Activated B cell treated with CpG ODN at 0.5 μM for 24 hours (primary cell): Measurements from ENCODE around the gene ATP10D. TPM values are rescaled to one million over a fixed set of nuclear protein-coding genes. Genes with fewer than 3 reads are reported as not detected.
"Not testable (repeated sequence)": the region's sequence is repeated elsewhere in the genome, so short reads cannot be mapped to it uniquely, and the experiment has no call there.

Source experiments
- ATAC-seq: fragments of 200-7000 bp; cut with Tn5 transposase; one replicate; pipeline ENCODE4 v1.10.0; 2021; ENCODE audit warnings: low read depth, mild to moderate bottlenecking, moderate library complexity
- CTCF ChIA-PET: fragments of 350-600 bp; sonication (Branson Sonifier 250); formaldehyde crosslinking; loops from one replicate; lab custom pipeline; 2021; ENCODE audit warnings: antibody characterized with exemption; lab: Charles Lee
- POLR2A ChIA-PET: fragments of 350-600 bp; sonication (Branson Sonifier 250); formaldehyde crosslinking; loops from one replicate; lab custom pipeline; 2021; ENCODE audit warnings: antibody characterized with exemption; lab: Charles Lee
- DNase-seq: peaks from one replicate; pipeline ENCODE4 v3.0.0; 2022
- H3K27ac Mint-ChIP-seq: one replicate; pipeline ENCODE4 v1.8.0; 2020; ENCODE audit warnings: mixed read lengths
- H3K27me3 Mint-ChIP-seq: one replicate; pipeline ENCODE4 v1.8.0; 2021; ENCODE audit warnings: mixed read lengths
- H3K36me3 Mint-ChIP-seq: one replicate; pipeline ENCODE4 v1.8.0; 2021; ENCODE audit warnings: low read depth, mixed read lengths
- H3K4me1 Mint-ChIP-seq: one replicate; pipeline ENCODE4 v1.8.0; 2021; ENCODE audit warnings: mixed read lengths
- H3K4me3 Mint-ChIP-seq: one replicate; pipeline ENCODE4 v1.8.0; 2020; ENCODE audit warnings: mild to moderate bottlenecking, mixed read lengths
- H3K9me3 Mint-ChIP-seq: one replicate; pipeline ENCODE4 v1.8.0; 2020; ENCODE audit warnings: mixed read lengths
- CTCF ChIP-seq: fragments of 200-600 bp; IDR thresholded peaks from one replicate; pipeline ENCODE4 v1.8.0; 2022; ENCODE audit warnings: antibody characterized with exemption, mild to moderate bottlenecking
- intact Hi-C: fragments of 100-400 bp; cut with micrococcal nuclease; formaldehyde crosslinking; loops from one replicate; pipeline ENCODE4 v1.15.1; 2024
- total RNA-seq: library from RNA; stranded (reverse); gene quantifications from 2 replicates; pipeline ENCODE4 v1.2.3, GENCODE V29; 2022

The ATP10D gene
- total RNA-seq, 1 donor from 2014 or later, result 31.6 TPM

GRCh38 chr4:47543331-47543730 lies 58.3 kb downstream of the ATP10D start:
- H3K27ac Mint-ChIP-seq, result no peak overlapping the region
- POLR2A ChIA-PET, result no interaction called here

DNA sequence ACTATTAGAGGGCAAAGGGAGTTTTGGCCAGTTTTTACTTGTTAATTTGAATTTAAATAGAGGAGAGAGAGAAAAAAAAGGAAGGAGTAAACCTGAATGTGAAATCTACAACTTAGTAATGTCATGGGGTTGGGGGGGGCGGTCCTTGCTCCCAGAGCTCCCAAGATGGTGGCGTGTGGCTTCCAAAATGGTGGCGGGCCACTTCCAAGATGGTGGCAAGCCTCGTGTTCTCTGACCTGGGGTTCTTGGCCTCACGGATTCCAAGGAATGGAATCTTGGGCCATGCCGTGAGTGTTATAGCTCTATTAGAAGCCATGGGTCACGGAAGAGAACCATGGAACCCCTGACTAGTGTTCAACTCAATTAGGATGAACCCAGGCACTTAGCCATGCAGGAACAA lies 65.3 kb downstream of the ATP10D start:
- H3K27ac Mint-ChIP-seq, POLR2A ChIA-PET, H3K27me3 Mint-ChIP-seq, DNase-seq, H3K9me3 Mint-ChIP-seq, ATAC-seq, H3K4me1 Mint-ChIP-seq, intact Hi-C loops, H3K4me3 Mint-ChIP-seq, CTCF ChIA-PET: not testable (repeated sequence)
- H3K36me3 Mint-ChIP-seq, result peaks cover 75% of the 10 kb centered on the region

More at GRCh38 chr4:47543331-47543730, 58.3 kb downstream of the ATP10D start:
- intact Hi-C loops, result no loop called here
- H3K36me3 Mint-ChIP-seq, result peaks cover 60% of the 10 kb centered on the region
- H3K4me3 Mint-ChIP-seq, result no peak overlapping the region
- DNase-seq, result no peak
- no peak for TF ChIP-seq CTCF
- H3K27me3 Mint-ChIP-seq, result no peaks in the 10 kb centered on the region
- no peak for ATAC-seq
- H3K4me1 Mint-ChIP-seq, result no peaks in the 10 kb centered on the region
- CTCF ChIA-PET, result no interaction called here
- H3K9me3 Mint-ChIP-seq, result no peaks in the 10 kb centered on the region

DNA sequence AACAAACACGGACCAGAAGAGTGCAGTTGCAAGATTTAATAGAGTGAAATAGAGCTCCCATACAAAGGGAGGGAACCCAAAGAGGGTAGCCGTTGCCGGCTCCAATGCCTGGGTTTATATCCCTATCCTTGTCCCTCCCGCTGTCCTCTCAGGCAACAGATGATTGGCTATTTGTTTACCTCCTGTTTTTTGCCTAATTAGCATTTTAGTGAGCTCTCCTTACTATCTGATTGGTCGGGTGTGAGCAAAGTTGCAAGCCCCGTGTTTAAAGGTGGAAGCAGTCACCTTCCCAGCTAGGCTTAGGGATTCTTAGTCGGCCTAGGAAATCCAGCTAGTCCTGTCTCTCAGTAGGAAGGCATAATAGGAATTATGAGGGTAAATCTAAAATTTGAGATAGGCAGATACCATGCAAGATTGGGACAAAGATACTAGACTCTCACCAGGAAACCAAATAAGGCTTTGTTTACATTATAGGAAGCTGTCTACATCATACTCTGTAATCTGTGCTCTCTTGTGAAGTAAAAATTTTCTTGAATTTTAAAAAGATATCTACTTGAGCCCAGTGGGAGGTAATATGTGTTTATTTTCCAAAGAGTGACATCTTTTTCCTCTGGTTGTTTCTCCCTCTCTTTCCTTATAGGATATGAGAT lies 65.9 kb downstream of the ATP10D start:
- no peak for TF ChIP-seq CTCF
- no peaks in the 10 kb centered on the region for H3K9me3 Mint-ChIP-seq
- H3K36me3 Mint-ChIP-seq, result peaks cover 75% of the 10 kb centered on the region
- CTCF ChIA-PET, result interaction anchor here (1.3 kb wide), 1 partner anchor 88 kb away, joined by 3 read pairs; the partner anchor contains the start of gene COMMD8
- H3K27me3 Mint-ChIP-seq, result no peaks in the 10 kb centered on the region
- DNase-seq, result no peak
- no peaks in the 10 kb centered on the region for H3K4me1 Mint-ChIP-seq
- no peak for ATAC-seq
- no peak overlapping the region for H3K4me3 Mint-ChIP-seq
- POLR2A ChIA-PET, result no interaction called here
- H3K27ac Mint-ChIP-seq, result no peak overlapping the region
- intact Hi-C loops, result no loop called here

DNA sequence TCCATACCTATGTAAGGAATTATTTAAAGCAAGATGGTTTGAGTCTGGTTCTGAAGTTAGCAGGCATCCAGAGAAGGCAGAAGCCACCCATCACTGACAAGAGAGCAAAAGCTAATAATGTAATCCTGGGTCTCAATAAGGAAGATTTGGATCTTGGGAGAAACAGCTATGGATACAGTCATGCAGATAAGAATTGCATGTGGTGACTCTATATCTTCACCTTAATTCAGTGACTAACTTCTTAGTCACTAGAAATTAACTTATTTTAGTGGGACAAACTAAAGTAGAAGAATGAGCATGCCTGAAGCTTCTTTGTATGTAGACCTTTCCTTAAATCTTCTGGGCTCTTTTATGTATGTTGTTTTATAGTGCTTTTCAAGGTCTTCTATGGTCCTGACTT lies 66.6 kb downstream of the ATP10D start:
- Mint-ChIP-seq H3K9me3 (no peaks in the 10 kb centered on the region), H3K36me3 (peaks cover 69% of the 10 kb centered on the region), H3K4me3 (no peak overlapping the region), H3K27me3 (no peaks in the 10 kb centered on the region), H3K4me1 (no peaks in the 10 kb centered on the region), H3K27ac (no peak overlapping the region)
- ChIA-PET POLR2A (no interaction called here), CTCF (interaction anchor here (1.3 kb wide), 1 partner anchor 88 kb away, joined by 3 read pairs; the partner anchor contains the start of gene COMMD8)
- intact Hi-C loops, result no loop called here
- DNase-seq (no peak), ATAC-seq (no peak)
- no peak for TF ChIP-seq CTCF

- POLR2A ChIA-PET, result no interaction called here
- no peak for TF ChIP-seq CTCF
Measured at GRCh38 chr4:47553329-47554125, 68.5 kb downstream of the ATP10D start.

GRCh38 chr4:47555920-47556319 lies 70.8 kb downstream of the ATP10D start:
- intact Hi-C loops, H3K27me3 Mint-ChIP-seq, CTCF ChIA-PET, H3K9me3 Mint-ChIP-seq, POLR2A ChIA-PET, DNase-seq, H3K4me3 Mint-ChIP-seq, H3K27ac Mint-ChIP-seq, H3K4me1 Mint-ChIP-seq, ATAC-seq: not testable (repeated sequence)
- H3K36me3 Mint-ChIP-seq, result peaks cover 66% of the 10 kb centered on the region

More at GRCh38 chr4:47553329-47554125, 68.5 kb downstream of the ATP10D start:
- Mint-ChIP-seq H3K27me3 (no peaks in the 10 kb centered on the region), H3K4me3 (no peak overlapping the region), H3K4me1 (no peaks in the 10 kb centered on the region), H3K9me3 (no peaks in the 10 kb centered on the region), H3K27ac (no peak overlapping the region), H3K36me3 (peaks cover 66% of the 10 kb centered on the region)
- ATAC-seq (no peak), DNase-seq (no peak)
- intact Hi-C loops, result no loop called here
- CTCF ChIA-PET, result no interaction called here
